ENCODE results near the gene C8G.

DNA sequence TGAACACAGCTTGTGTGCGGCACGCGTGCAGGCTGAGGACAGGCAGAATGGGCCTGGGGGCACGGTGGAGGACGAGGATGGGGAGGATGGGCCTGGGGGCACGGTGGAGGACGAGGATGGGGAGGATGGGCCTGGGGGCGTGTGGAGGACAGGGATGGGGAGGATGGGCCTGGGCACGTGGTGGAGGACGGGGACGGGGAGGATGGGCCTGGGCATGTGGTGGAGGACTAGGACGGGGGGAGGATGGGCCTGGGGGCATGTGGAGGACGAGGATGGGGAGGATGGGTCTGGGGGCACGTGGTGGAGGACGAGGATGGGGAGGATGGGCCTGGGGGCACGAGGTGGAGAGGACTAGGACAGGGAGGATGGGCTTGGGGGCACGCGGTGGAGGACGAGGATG is 22.5 kb upstream of the C8G start:
- TF ChIP-seq EZH2 (conservative IDR thresholded peaks at IDR 0.05; ENCODE audit: low read depth, low read length): no peak
- TF ChIP-seq, protein P1, sequence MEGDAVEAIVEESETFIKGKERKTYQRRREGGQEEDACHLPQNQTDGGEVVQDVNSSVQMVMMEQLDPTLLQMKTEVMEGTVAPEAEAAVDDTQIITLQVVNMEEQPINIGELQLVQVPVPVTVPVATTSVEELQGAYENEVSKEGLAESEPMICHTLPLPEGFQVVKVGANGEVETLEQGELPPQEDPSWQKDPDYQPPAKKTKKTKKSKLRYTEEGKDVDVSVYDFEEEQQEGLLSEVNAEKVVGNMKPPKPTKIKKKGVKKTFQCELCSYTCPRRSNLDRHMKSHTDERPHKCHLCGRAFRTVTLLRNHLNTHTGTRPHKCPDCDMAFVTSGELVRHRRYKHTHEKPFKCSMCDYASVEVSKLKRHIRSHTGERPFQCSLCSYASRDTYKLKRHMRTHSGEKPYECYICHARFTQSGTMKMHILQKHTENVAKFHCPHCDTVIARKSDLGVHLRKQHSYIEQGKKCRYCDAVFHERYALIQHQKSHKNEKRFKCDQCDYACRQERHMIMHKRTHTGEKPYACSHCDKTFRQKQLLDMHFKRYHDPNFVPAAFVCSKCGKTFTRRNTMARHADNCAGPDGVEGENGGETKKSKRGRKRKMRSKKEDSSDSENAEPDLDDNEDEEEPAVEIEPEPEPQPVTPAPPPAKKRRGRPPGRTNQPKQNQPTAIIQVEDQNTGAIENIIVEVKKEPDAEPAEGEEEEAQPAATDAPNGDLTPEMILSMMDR (CRISPR knock-in tag; IDR thresholded peaks at IDR 0.05): no peak
- TF ChIP-seq POLR2A (IDR thresholded peaks at IDR 0.05; ENCODE audit: insufficient read depth in 1 of 2, low read depth in 2 of 2, low read length in 2 of 2): no peak
- TF ChIP-seq TEAD2 (CRISPR knock-in tag; IDR thresholded peaks at IDR 0.05): no peak
- no peak for TF ChIP-seq PTBP1 (IDR thresholded peaks at IDR 0.05; ENCODE audit: low read depth, low read length, poor library complexity, severe bottlenecking)
- TF ChIP-seq ZFX (CRISPR knock-in tag; IDR thresholded peaks at IDR 0.05; ENCODE audit: low read depth): no peak
- no peak for TF ChIP-seq ZNF337 (CRISPR knock-in tag; IDR thresholded peaks at IDR 0.05; ENCODE audit: borderline replicate concordance, low read depth)
- TF ChIP-seq, protein P2, sequence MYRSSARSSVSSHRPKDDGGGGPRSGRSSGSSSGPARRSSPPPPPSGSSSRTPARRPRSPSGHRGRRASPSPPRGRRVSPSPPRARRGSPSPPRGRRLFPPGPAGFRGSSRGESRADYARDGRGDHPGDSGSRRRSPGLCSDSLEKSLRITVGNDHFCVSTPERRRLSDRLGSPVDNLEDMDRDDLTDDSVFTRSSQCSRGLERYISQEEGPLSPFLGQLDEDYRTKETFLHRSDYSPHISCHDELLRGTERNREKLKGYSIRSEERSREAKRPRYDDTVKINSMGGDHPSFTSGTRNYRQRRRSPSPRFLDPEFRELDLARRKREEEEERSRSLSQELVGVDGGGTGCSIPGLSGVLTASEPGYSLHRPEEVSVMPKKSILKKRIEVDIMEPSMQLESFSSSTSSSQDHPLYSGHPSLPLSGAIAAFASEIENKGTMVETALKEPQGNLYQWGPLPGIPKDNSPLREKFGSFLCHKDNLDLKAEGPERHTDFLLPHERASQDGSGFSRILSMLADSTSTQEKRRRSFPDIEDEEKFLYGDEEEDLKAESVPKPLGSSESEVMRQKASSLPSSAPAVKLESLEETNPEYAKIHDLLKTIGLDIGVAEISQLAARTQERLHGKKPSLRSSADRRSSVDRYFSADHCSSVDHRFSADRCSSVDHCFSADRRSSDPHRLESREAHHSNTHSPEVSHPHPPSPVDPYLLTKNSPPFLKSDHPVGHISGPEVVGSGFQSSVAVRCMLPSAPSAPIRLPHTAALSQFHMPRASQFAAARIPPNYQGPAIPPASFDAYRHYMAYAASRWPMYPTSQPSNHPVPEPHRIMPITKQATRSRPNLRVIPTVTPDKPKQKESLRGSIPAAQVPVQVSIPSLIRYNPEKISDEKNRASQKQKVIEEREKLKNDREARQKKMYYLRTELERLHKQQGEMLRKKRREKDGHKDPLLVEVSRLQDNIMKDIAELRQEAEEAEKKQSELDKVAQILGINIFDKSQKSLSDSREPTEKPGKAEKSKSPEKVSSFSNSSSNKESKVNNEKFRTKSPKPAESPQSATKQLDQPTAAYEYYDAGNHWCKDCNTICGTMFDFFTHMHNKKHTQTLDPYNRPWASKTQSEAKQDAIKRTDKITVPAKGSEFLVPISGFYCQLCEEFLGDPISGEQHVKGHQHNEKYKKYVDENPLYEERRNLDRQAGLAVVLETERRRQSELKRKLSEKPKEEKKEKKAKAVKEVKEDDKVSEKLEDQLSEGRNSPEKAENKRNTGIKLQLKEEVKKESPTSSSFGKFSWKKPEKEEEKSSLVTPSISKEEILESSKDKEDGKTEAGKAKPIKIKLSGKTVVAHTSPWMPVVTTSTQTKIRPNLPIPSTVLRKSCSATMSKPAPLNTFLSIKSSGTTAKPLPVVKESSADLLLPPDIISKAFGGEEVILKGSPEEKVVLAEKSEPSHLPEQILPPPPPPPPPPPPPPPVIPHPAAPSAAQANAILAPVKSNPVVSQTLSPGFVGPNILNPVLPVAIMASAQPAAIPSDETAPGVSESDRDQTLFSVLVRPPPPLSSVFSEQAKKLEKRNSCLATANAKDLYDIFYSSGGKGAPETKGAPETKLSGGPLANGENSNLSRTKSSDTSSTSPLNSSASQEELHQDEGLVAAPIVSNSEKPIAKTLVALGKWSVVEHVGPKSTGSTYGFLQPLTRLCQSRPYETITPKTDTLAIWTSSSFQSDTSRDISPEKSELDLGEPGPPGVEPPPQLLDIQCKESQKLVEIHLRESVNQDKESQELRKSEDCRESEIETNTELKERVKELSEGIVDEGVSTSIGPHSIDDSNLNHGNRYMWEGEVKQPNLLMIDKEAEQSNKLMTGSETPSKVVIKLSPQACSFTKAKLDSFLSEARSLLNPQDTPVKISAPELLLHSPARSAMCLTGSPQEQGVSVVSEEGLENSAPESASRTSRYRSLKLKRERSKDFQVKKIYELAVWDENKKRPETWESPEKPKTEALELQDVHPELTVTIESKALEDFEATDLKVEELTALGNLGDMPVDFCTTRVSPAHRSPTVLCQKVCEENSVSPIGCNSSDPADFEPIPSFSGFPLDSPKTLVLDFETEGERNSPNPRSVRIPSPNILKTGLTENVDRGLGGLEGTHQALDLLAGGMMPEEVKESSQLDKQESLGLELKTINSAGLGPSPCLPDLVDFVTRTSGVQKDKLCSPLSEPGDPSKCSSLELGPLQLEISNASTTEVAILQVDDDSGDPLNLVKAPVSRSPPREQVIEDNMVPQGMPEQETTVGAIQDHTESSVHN (CRISPR knock-in tag; IDR thresholded peaks at IDR 0.05): no peak
- no peak for TF ChIP-seq CEBPB (IDR thresholded peaks at IDR 0.05; ENCODE audit: borderline replicate concordance, low read depth, low read length)
- TF ChIP-seq ZNF121 (CRISPR knock-in tag; IDR thresholded peaks at IDR 0.05): no peak
- TF ChIP-seq, protein P3, sequence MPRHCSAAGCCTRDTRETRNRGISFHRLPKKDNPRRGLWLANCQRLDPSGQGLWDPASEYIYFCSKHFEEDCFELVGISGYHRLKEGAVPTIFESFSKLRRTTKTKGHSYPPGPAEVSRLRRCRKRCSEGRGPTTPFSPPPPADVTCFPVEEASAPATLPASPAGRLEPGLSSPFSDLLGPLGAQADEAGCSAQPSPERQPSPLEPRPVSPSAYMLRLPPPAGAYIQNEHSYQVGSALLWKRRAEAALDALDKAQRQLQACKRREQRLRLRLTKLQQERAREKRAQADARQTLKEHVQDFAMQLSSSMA (CRISPR knock-in tag; IDR thresholded peaks at IDR 0.05): no peak
- TF ChIP-seq, protein P4, sequence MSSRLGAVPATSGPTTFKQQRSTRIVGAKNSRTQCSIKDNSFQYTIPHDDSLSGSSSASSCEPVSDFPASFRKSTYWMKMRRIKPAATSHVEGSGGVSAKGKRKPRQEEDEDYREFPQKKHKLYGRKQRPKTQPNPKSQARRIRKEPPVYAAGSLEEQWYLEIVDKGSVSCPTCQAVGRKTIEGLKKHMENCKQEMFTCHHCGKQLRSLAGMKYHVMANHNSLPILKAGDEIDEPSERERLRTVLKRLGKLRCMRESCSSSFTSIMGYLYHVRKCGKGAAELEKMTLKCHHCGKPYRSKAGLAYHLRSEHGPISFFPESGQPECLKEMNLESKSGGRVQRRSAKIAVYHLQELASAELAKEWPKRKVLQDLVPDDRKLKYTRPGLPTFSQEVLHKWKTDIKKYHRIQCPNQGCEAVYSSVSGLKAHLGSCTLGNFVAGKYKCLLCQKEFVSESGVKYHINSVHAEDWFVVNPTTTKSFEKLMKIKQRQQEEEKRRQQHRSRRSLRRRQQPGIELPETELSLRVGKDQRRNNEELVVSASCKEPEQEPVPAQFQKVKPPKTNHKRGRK (CRISPR knock-in tag; IDR thresholded peaks at IDR 0.05): no peak
